Vagina (tissue), 2 donors: ENCODE data around the gene MAST4.

Experiments
- CTCF ChIP-seq, 3 experiments: fragments of 450-650 bp in 2 of 3; fragments of 200-600 bp in 1 of 3; sonication (generic) in 1 of 3; IDR thresholded peaks; one replicate each; pipeline ENCODE4 v1.5.1; 2017 to 2019; ENCODE audit warnings: antibody characterized with exemption in 3 of 3, mild to moderate bottlenecking in 2 of 3, moderate library complexity in 2 of 3
- POLR2A ChIP-seq, 2 donors: fragments of 450-650 bp; IDR thresholded peaks; one replicate each; pipeline ENCODE4 v1.6.1; 2017; ENCODE audit warnings: antibody characterized with exemption in 2 of 2, mild to moderate bottlenecking in 2 of 2, moderate library complexity in 2 of 2
- POLR2AphosphoS5 ChIP-seq, 2 donors: sonication (generic); formaldehyde crosslinking; IDR thresholded peaks; one replicate each; pipeline ENCODE4 v1.9.0; 2017; ENCODE audit warnings: antibody characterized with exemption in 2 of 2, mild to moderate bottlenecking in 2 of 2, low read depth in 1 of 2; ENCODE audit not compliant: insufficient read depth in 1 of 2

- TF ChIP-seq CTCF (IDR thresholded peaks at IDR 0.05) (no peak), POLR2AphosphoS5 (IDR thresholded peaks at IDR 0.05; ENCODE audit: insufficient read depth in 1 of 2, low read depth in 1 of 2) (no peak), POLR2A (IDR thresholded peaks at IDR 0.05) (no peak)
These were observed 307.5 kb downstream of the MAST4 start for GRCh38 chr5:66903709-66904108.
